HG02970 (cell line): Measurements from ENCODE around the gene DOK7.
"Not testable (repeated sequence)": the region's sequence is repeated elsewhere in the genome, so short reads cannot be mapped to it uniquely, and the experiment has no call there.

Experiments used
- ATAC-seq: cut with Tn5 transposase; IDR thresholded peaks from one replicate; pipeline ENCODE4 v1.9.1; 2021; ENCODE audit warnings: mild to moderate bottlenecking, moderate library complexity, moderate number of reproducible peaks; ENCODE audit not compliant: unreplicated experiment, low FRiP score

The DOK7 gene

GRCh38 chr4:3499710-3500109 is 36.6 kb downstream of the DOK7 start:
- ATAC-seq: no peak

GRCh38 chr4:3500111-3500510 is 37.0 kb downstream of the DOK7 start:
- ATAC-seq: no peak

- ATAC-seq: no peak
Observed at GRCh38 chr4:3500634-3501101, 37.6 kb downstream of the DOK7 start.

GRCh38 chr4:3501126-3501824 is 38.2 kb downstream of the DOK7 start:
- no peak for ATAC-seq

GRCh38 chr4:3501825-3502425 is 38.8 kb downstream of the DOK7 start:
- ATAC-seq: no peak

- ATAC-seq: no peak
Observed at GRCh38 chr4:3502941-3503936, 40.1 kb downstream of the DOK7 start.

GRCh38 chr4:3505231-3505630 is 42.1 kb downstream of the DOK7 start:
- ATAC-seq: no peak

- no peak for ATAC-seq
Observed at GRCh38 chr4:3508542-3508941, 45.4 kb downstream of the DOK7 start.

GRCh38 chr4:3510481-3510880 is 47.4 kb downstream of the DOK7 start:
- no peak for ATAC-seq

GRCh38 chr4:3511187-3511586 is 48.1 kb downstream of the DOK7 start:
- no peak for ATAC-seq

- not testable (repeated sequence) for ATAC-seq
Observed at GRCh38 chr4:3511601-3512000, 48.5 kb downstream of the DOK7 start.

- ATAC-seq: no peak
Observed at GRCh38 chr4:3512279-3512678, 49.2 kb downstream of the DOK7 start.

GRCh38 chr4:3512719-3513118 is 49.6 kb downstream of the DOK7 start:
- ATAC-seq: no peak

GRCh38 chr4:3513807-3514206 is 50.7 kb downstream of the DOK7 start:
- ATAC-seq: no peak

GRCh38 chr4:3514221-3514780 is 51.2 kb downstream of the DOK7 start:
- no peak for ATAC-seq

GRCh38 chr4:3514806-3515501 is 51.8 kb downstream of the DOK7 start:
- ATAC-seq: no peak

GRCh38 chr4:3515646-3516045 is 52.5 kb downstream of the DOK7 start:
- ATAC-seq: no peak

GRCh38 chr4:3516061-3516835 is 53.1 kb downstream of the DOK7 start:
- no peak for ATAC-seq
